DMS 273 treated with DMSO at 0.1 percent for 48 hours (cell line): ENCODE measurements around the gene CFAP77.

Experiments
- DNase-seq: peaks from one replicate; lab custom pipeline; 2025; lab: John Stamatoyannopoulos, UW

CFAP77 gene

DNA sequence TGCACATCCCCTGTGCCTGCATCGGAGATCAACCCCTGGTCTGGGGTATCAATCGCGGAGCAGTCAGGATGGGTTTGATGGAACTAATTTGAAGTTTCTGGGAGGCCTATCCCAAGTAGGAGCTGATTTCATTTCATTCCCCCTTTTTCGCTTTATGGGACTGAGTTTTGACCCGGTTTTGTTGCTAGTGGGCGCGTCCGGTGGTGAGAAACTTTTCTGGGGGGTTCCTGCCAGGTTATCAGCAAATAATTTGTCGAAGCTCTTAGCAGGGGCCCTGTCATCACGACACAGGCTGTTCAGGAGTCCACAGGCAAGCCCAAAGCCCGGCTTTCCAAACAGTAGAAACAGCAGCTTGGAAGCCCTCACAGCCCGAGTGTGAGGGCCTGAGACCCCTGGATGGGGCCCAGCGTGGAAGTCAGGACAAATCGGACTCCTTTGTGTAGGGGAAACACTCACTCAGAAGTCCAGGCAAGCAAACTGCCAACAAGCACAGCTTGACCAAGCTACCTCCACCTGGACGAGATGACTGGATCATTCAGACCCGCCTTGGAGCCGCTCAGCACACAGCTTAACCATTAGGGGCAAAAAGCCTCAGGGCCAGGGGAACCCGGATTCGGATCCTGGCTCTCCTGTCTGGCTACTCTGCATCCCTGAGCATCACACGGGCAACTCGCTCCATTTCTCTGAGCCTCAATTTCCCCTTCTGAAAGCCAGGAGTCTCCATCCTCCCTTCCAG lies 108.0 kb downstream of the CFAP77 start:
- no peak for DNase-seq

DNA sequence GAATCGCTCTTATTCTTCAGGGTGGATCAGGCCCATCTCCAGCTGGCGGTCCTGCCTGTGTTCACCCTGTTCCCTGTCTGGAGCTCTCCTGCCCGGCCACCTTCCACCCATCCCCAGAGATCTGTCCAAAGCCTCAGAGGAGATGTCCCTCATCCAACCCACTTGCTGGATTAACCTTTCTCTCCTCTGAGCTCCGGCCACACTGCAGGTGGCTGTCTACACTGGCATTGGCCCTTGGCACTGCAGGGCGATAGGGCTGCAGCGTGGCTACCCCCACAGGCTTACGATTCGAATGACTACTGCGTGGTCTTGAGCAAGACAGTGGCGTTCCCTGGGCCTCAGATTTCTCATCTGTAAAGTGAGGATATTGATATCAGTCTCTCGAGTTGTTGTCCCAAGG lies 108.6 kb downstream of the CFAP77 start:
- no peak for DNase-seq

DNA sequence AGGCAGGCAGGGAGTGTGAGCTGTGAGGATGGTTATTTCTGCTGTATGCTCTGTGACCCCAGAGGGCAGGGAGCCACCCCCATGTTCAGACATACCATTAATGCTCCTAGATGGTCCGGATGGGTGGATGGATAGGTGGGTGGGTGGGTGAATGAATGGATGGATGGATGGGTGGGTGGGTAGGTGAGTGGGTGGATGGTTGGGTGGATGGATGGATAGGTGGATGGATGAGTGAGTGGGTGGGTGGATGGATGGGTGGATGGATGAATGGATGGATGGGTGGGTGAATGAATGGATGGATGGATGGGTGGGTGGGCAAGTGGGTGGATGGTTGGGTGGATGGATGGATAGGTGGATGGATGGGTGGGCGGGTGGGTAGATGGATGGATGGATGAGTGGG lies 109.0 kb downstream of the CFAP77 start:
- no peak for DNase-seq

DNA sequence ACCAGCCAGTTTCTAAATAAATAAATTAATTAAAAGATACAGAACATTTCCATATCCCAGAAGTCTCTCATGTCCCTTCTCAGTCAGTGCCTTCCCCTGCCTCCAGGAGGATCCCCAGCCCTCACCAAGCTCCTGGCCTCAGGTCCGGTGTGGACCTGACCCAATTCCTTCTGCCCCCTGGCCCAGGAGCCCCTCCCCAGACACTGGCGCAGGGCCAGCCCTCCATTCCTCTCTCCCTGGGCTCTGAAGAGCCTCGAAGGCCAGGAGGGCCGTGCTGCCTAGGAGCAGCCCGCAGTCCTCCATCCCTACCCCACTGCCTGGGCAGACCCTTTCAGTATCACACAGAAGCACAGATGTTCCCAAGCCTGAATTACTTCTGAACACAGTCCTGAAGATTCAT lies 110.6 kb downstream of the CFAP77 start:
- DNase-seq: no peak

DNA sequence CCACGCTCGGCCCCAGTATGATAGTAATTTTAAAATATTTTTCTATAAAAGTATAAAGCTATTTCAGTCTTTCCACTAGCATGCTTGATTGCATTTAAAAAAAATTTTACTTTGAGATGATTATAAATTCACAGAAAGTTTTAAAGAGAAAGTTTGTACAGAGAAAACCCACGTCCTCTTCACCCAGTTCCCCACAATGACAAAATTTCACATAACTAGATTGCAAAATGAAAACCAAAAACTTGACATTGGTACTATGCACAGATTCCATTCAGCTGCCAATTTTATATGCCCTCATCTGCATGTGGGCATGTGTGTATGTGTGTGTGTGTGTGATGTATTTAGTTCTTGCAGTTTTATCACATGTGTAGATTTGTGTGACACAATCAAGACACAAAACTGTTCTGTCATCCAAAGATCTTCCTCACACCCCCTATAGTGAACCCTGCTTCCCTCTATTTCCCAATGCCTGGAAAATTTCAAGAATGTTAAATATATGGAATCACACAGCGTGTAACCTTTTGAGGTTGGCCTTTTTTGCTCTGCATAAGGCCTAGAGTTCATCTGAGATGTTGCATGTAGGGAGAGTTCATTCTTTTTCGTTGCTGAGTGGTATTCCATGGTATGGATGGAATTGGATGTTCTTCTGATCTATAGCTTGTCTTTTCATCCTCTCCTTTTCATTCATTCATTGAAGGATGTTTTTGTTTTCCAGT lies 115.5 kb downstream of the CFAP77 start:
- no peak for DNase-seq

DNA sequence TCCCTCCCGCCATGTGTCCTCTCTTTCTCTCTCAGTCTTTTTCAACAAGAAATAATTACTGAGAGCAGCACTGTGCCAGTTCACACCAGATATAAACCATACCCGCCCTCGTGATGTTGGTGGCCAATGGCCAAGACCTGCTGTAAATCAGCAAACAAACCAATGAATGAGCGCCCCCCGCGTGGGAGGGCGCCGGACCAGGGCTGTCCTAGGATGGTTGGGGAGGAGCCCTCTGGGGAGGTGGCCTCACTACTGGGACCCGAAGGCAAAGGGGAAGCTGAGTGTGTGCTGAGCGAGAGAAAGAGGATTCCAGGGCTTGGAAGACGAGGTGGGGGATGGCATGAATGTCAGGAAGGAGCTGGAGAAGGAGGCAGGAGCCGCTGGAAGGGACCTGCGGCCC lies 121.2 kb downstream of the CFAP77 start:
- no peak for DNase-seq

DNA sequence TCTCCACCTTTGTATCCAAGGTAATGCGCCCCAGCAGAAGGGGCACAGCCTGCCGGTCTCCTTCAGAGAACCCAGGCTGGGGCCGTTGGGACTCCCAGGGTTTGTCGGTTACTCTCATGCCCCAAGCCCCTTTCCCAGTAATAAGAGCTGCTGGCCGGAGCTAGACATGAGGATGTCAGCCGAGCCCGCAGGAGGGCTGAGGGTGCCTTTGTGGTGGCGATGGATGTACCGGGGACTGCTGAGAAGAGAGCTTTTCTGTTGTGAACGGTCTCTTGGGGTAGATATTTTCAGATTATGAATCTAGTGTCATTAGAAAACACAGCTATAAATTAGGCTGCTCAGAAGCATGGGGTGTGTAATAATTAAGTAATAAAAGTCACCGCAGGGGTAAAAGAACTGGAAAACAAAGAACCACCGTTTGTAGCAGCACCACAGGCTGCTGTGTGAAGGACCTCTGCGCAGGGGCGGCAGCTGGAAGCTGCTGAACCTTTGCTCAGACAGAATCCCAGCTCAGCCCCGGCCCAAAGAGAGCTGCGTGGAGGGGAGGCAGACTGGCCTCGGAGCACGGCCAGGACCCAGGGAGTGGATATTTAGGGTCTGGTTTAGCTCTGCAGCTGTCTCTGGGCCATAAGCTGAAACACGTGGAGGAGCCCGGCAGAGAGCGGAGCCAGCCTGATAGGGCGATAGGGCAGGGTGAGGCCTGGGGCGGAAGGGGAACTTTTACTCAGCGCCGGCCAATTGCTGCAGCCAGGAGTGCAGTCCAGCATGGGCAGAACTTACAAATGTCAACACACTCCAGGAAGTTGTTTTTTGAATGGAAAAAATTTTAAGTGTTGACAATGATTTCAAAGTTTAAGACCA lies 121.9 kb downstream of the CFAP77 start:
- no peak for DNase-seq

DNA sequence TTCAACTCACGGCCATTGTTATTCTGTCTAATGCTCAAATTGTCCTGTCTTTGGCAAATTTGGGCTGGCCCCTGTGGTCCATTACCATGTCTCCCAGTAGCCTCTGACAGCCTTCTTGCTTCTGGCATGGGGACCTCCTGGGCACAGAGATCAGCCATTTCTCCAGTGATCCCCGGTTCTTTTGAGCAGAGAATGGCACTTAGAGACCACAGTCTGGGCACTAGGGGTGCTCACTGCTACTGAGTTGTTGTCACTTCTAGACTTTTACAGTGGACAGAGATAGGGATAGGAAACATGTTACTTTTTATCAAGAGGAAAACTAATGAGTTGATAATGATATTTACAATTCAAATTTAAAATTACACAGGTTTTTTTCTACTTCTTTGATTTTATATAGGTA lies 124.8 kb downstream of the CFAP77 start:
- no peak for DNase-seq

DNA sequence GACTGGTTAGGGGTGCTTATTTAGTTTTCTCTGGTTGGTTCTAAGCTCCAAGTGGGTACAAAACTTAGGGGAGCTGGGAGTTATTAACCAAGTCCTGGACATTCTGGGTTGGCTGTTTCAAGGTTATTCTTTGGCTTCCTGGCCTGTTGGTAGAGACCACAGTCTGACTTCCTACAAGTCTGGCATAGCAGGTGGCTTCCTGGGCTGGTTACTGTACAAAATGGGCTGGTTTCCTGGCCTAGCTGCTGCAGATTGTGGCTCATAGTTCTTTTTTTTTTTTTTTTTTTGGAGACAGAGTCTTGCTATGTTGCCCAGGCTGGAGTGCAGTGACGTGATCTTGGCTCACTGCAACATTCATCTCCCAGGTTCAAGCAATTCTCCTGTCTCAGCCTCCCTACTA lies 126.1 kb downstream of the CFAP77 start:
- no peak for DNase-seq

DNA sequence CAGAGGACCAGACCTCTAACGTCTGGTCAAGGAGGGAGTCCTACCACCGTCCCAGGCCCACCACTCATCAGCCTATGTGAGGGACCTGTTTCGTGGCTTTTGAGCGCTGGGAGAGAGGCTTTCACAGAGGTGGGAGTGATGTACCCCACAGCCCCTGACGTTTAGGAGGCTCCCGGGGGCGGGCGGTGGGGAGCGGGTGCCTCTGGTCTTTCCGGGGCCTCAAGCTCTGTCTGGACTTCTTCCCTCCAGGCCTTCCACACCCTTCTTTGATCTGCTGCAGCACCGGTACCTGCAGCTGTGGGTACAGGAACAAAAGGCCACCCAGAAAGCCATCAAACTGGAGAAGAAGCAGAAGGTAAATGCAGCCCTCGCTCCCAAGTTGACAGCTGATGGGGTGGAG lies 127.3 kb downstream of the CFAP77 start:
- DNase-seq: no peak

DNA sequence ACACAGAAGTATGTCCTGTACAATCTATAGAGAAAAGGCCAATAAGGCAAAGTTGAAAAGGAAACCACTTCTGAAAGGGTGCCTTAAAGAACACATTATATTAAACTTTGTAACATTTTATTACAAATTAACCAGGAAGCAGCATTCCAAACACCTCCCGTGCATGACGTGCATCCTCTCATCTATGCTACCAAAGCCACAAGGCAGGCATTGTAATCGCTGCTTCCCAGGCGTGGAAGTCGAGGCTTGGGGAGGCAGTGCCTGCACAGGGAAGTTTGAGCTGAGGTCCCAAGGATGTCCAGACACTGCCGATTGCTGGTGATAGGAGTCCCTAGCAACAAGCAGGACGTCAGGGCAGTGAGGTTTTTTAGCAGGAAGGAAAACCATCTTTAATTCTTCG lies 128.1 kb downstream of the CFAP77 start:
- DNase-seq: no peak

DNA sequence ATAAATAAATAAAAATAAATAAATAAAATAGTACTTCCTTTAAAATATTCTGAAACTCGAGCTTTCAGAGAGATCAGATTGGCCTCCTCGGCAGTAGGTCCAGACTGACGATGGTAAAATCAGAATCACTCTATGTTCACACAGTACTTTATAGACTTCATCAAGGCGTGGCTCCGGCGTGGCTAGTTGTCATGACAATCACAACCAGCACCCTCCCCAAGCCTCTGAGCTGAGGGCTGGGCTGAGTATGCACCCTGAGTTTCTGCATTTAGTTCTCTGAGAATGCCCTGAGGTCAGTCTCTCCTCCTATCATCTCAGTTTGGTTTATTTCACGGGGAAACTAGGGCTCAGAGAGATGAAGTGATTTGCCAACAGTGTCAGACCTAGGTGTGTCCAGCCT lies 129.1 kb downstream of the CFAP77 start:
- DNase-seq: no peak

DNA sequence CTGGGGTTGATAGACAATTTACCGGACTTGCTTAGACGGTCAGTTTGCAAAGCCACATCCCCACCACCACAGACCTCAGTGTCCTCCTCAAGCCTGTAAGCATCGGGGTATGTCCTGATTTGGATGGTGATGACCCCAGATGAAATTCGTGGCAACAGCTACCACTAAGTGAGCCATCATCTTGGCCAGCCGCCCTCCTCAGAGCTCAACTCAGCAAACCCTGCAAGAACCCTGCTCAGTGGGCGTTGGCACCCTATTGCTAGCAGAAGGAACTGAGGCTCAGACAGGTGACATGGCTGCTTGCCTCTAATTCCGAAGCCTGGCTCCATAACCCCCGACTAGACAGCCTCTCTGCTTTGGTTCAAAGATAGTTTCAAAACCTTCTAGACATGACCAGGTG lies 131.0 kb downstream of the CFAP77 start:
- DNase-seq: no peak

DNA sequence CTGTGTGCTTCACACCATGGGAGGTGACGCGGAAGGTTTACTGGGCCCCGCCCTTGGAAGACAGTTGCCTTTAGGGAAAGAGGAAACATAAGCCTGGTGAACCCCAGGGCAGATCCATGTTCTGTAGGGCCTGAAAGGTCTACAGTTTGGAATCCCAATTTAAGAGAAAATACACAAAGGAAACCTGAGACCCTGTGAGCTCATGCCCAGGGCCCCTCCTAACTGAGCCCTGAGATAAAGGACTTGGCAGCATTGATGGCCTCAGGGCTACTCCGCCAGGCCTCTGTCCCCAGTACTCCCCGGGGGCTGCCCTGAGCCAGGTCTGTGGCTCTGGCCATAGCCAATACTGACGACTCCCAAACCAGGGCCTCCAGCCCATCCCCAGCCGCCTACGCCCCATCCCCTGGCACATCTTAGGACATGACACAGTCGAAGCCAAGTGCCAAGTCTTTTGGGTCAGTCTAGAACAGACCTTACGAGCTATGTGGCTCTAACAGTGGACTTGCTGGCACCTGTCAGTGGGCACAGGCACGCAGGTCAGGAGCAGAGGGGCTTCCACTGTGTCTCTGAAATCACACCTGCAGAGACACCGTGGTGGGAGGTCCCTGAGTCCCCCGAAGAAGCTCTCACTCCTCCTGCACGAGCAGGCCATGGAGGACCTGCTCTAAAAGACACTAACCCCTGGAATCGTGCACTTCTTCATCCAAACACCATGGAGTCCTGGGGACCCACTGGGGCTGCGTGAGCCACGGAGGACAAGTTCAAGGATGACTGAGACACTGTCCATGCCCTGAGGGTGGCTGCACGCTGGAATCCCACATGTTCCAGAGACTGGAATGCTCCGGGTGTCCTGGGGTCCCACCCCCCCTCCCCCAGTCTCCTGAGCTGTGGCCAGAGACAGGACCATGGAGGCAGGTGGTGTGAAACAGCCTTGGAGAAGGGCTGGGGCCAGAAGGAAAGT lies 132.1 kb downstream of the CFAP77 start:
- DNase-seq: no peak

DNA sequence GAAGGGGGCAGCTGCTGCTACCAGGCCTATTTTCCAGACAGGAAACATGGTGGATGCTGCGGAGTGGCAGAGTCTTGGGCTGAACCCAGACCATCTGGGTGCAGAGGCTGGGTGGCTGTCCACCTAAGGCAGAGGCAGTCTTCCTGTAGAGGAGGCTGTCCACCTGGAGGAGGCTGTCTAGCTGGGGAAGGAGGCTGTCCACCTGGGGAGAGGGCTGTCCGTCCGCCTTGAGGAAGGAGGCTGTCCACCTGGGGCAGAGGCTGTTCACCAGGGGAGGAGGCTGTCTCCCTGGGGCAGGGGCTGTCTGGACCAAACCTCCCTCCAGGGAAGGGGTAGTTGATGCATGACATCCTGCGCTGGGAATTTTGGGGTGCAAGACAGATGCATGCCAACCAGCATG lies 133.2 kb downstream of the CFAP77 start:
- no peak for DNase-seq

DNA sequence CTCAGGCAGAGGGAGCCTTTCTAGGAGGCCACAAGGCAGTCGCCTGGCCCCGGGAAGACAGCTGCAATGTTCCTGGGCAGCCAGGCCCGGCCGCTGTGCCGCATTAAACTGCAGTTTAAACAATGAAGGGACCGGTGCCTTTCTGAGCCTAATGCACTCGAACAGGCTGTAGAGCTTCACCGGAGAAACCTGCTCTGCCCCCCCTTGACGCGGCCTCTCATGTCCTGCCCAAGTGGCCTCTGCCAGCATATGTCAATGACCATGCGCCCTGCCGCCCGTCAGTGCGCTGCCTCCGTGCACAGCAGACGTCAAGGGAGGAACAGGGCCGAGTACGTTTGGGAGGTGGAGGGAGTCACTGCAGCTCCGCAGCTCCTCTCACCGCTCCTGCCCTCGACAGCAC lies 133.9 kb downstream of the CFAP77 start:
- DNase-seq: no peak

DNA sequence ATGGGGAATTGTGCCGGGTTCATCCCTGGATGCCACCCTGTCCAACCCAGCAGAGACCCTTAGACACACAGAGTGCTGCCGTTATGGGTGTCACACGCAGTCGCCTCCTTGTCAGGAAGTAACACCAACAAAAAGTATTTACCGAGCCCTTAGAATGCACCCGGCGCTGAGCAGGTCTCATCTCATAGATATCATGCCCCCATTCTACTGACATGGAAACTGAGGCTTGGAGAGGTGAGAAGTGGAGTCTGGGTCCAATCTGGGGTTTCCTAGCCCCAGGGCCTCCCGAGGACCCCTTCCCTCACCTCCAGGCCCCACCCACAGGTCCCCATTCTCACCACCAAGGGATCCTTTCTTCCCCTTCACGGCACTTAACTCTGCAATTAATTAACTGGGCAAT lies 135.6 kb downstream of the CFAP77 start:
- no peak for DNase-seq

DNA sequence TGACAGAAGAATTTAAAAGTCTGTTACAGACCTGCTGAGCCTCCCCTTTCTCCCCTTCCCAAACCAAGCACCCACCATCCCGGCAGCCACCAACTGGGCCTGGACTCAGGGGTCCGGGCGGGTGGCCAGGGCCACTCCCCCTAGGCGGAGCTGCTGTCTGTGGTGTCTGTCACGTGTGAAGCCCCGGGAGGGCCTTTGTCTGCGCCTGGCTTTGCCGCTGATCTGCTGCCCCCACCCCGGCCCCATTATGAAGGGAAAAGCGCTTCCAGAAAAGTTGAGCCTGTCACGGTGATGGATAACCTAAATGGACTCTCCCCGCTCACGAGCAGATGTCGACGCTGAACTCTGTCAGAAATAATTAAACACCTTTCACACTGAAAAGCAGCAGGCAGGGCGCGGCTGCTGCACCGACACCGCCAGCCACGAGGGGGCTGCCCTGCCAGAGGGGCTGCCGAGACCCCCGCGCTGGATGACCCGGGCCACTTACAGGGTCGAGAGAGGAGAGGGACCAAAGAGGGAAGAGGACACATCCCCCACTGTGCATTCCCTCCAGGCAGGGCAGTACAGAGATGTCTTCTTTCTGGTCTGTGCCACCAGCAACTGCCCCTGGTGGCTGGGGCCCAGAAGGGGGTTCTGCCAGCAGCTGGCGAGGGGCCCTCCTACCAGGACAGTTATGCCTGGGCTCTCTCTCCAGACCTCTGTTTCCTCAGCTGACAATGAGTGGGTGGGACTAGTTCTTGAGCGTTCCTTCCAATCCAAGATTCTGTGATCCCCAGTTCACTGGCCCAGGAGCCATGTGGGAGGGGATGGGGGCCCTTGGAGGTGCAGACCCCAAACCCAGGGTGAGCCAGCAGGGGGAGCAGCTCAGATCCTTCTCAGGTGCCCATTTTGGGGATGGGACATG lies 136.4 kb downstream of the CFAP77 start:
- DNase-seq: peak; percentile 56

DNA sequence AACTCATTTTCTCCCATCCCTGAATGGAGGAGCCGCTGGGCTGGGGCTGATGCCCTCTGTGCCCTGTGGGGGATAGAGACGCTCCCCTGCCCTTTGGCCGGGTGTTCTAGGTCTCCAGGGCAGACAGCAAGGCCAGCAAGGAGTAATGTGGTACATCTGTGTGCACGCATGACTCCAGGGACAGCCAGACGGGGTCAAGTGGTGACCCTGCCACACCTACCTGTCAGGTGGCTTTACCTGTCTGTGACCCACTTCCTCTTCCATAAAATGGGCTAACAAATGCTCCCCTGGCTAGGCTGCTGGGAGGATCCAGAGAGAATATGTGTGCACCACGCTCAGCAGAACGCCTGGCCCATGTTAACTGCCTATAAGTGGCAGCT lies 137.0 kb downstream of the CFAP77 start:
- no peak for DNase-seq

DNA sequence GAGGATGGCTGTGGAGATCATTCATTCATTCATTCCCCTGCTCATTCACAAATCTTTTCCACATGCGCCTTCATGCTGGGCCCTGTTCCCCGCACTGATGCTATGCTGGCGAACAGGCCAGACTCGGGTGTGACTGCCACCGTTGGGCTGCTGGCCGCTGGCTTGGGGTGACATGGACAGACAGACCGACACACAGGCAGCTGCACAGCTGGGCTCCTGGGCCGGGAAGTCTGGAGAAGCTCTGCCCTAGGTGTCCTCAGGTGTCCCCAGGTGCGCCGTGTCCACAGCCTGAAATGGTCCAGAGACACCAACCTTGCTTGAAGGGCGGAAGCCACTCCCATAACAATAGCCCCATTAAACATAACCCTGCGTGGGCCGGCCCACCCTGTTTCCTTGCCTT lies 137.4 kb downstream of the CFAP77 start:
- no peak for DNase-seq
